Hypothalamus (tissue), 51 donors: ENCODE data around the gene PDE9A.
"Not testable (repeated sequence)": the region's sequence is repeated elsewhere in the genome, so short reads cannot be mapped to it uniquely, and the experiment has no call there.

ENCODE experiments used
- DNase-seq, 51 donors: peaks; one replicate each; lab custom pipeline; 2025; lab: John Stamatoyannopoulos, UW

Gene PDE9A

GRCh38 chr21:42812528-42813241 lies 159.3 kb downstream of the PDE9A start:
- not testable (repeated sequence) for DNase-seq

GRCh38 chr21:42815217-42815616 lies 161.8 kb downstream of the PDE9A start:
- no peak for DNase-seq

- peak in 16 of 51 donors; percentile 9 to 59 (median 20) for DNase-seq
These were observed 164.9 kb downstream of the PDE9A start for GRCh38 chr21:42818328-42818749.

- DNase-seq = no peak
These were observed 166.6 kb downstream of the PDE9A start for GRCh38 chr21:42819861-42820615.

GRCh38 chr21:42820616-42821465 lies 167.4 kb downstream of the PDE9A start:
- DNase-seq = no peak
